Vagina (tissue), 2 donors: ENCODE measurements around the gene GRIP2.

Experiments used
- POLR2A ChIP-seq, 2 donors: fragments of 450-650 bp; IDR thresholded peaks; one replicate each; pipeline ENCODE4 v1.6.1; 2017; ENCODE audit warnings: antibody characterized with exemption in 2 of 2, mild to moderate bottlenecking in 2 of 2, moderate library complexity in 2 of 2
- POLR2AphosphoS5 ChIP-seq, 2 donors: sonication (generic); formaldehyde crosslinking; IDR thresholded peaks; one replicate each; pipeline ENCODE4 v1.9.0; 2017; ENCODE audit warnings: antibody characterized with exemption in 2 of 2, mild to moderate bottlenecking in 2 of 2, low read depth in 1 of 2; ENCODE audit not compliant: insufficient read depth in 1 of 2
- TF ChIP-seq, protein P1 (sequence below), 3 experiments: fragments of 450-650 bp in 2 of 3; fragments of 200-600 bp in 1 of 3; sonication (generic) in 1 of 3; IDR thresholded peaks; one replicate each; pipeline ENCODE4 v1.5.1; 2017 to 2019; ENCODE audit warnings: antibody characterized with exemption in 3 of 3, mild to moderate bottlenecking in 2 of 3, moderate library complexity in 2 of 3

- TF ChIP-seq, protein P1, sequence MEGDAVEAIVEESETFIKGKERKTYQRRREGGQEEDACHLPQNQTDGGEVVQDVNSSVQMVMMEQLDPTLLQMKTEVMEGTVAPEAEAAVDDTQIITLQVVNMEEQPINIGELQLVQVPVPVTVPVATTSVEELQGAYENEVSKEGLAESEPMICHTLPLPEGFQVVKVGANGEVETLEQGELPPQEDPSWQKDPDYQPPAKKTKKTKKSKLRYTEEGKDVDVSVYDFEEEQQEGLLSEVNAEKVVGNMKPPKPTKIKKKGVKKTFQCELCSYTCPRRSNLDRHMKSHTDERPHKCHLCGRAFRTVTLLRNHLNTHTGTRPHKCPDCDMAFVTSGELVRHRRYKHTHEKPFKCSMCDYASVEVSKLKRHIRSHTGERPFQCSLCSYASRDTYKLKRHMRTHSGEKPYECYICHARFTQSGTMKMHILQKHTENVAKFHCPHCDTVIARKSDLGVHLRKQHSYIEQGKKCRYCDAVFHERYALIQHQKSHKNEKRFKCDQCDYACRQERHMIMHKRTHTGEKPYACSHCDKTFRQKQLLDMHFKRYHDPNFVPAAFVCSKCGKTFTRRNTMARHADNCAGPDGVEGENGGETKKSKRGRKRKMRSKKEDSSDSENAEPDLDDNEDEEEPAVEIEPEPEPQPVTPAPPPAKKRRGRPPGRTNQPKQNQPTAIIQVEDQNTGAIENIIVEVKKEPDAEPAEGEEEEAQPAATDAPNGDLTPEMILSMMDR (IDR thresholded peaks at IDR 0.05): no peak
- no peak for TF ChIP-seq POLR2A (IDR thresholded peaks at IDR 0.05)
- no peak for TF ChIP-seq POLR2AphosphoS5 (IDR thresholded peaks at IDR 0.05; ENCODE audit: insufficient read depth in 1 of 2, low read depth in 1 of 2)
Measured at GRCh38 chr3:14506626-14507304, 33.4 kb downstream of the GRIP2 start.
